ENCODE results near the gene FREM1. TPM values are rescaled to one million over a fixed set of nuclear protein-coding genes. Genes with fewer than 3 reads are reported as not detected.

The FREM1 gene
- total and polyA plus RNA-seq, 2 experiments from 2014 or later, result 9.2 to 54.4 TPM

- no peak for DNase-seq (ENCODE audit: low read depth in 1 of 2, low spot score in 1 of 2)
- H3K27me3 ChIP-seq, result no peaks in the 10 kb centered on the region
- no peak overlapping the region for H3K27ac ChIP-seq
- no peak overlapping the region for H3K4me3 ChIP-seq
- H3K9me3 ChIP-seq (ENCODE audit: low read depth), result no peaks in the 10 kb centered on the region
- no peak for TF ChIP-seq CTCF (IDR thresholded peaks at IDR 0.05; ENCODE audit: low read depth, low read length)
- H3K4me1 ChIP-seq (ENCODE audit: low read depth), result no peaks in the 10 kb centered on the region
- peaks cover 21% of the 10 kb centered on the region for H3K36me3 ChIP-seq
These were observed 121.4 kb downstream of the FREM1 start for GRCh38 chr9:14788846-14789245.

GRCh38 chr9:14783358-14783757, 126.9 kb downstream of the FREM1 start:
- TF ChIP-seq CTCF (IDR thresholded peaks at IDR 0.05; ENCODE audit: low read depth, low read length), result no peak
- no peak for DNase-seq (ENCODE audit: low read depth in 1 of 2, low spot score in 1 of 2)
- Histone ChIP-seq H3K4me1 (ENCODE audit: low read depth) (no peaks in the 10 kb centered on the region), H3K36me3 (peaks cover 22% of the 10 kb centered on the region), H3K27me3 (no peaks in the 10 kb centered on the region), H3K4me3 (no peak overlapping the region), H3K27ac (no peak overlapping the region), H3K9me3 (ENCODE audit: low read depth) (no peaks in the 10 kb centered on the region)

GRCh38 chr9:14782286-14783051, 127.8 kb downstream of the FREM1 start:
- Histone ChIP-seq H3K27me3 (no peaks in the 10 kb centered on the region), H3K36me3 (peaks cover 19% of the 10 kb centered on the region), H3K4me3 (no peak overlapping the region), H3K27ac (no peak overlapping the region), H3K9me3 (ENCODE audit: low read depth) (no peaks in the 10 kb centered on the region), H3K4me1 (ENCODE audit: low read depth) (no peaks in the 10 kb centered on the region)
- no peak for DNase-seq (ENCODE audit: low read depth in 1 of 2, low spot score in 1 of 2)
- no peak for TF ChIP-seq CTCF (IDR thresholded peaks at IDR 0.05; ENCODE audit: low read depth, low read length)

GRCh38 chr9:14780693-14781092, 129.5 kb downstream of the FREM1 start:
- no peak for DNase-seq (ENCODE audit: low read depth in 1 of 2, low spot score in 1 of 2)
- Histone ChIP-seq H3K27me3 (no peaks in the 10 kb centered on the region), H3K27ac (no peak overlapping the region), H3K36me3 (peaks cover 18% of the 10 kb centered on the region), H3K4me1 (ENCODE audit: low read depth) (no peaks in the 10 kb centered on the region), H3K9me3 (ENCODE audit: low read depth) (no peaks in the 10 kb centered on the region), H3K4me3 (no peak overlapping the region)
- no peak for TF ChIP-seq CTCF (IDR thresholded peaks at IDR 0.05; ENCODE audit: low read depth, low read length)

- H3K27ac ChIP-seq, result no peak overlapping the region
These were observed 130.0 kb downstream of the FREM1 start for GRCh38 chr9:14780251-14780650.

More at GRCh38 chr9:14780251-14780650, 130.0 kb downstream of the FREM1 start:
- H3K27me3 ChIP-seq, result no peaks in the 10 kb centered on the region
- no peaks in the 10 kb centered on the region for H3K9me3 ChIP-seq (ENCODE audit: low read depth)
- H3K4me3 ChIP-seq, result no peak overlapping the region
- no peaks in the 10 kb centered on the region for H3K4me1 ChIP-seq (ENCODE audit: low read depth)
- H3K36me3 ChIP-seq, result peaks cover 18% of the 10 kb centered on the region
- DNase-seq (ENCODE audit: low read depth in 1 of 2, low spot score in 1 of 2), result no peak
- TF ChIP-seq CTCF (IDR thresholded peaks at IDR 0.05; ENCODE audit: low read depth, low read length), result no peak

All from cardiac muscle cell (in vitro differentiated cells and primary cell).